Loucy (cell line): ENCODE data around the gene TBL1X.

Source experiments
- EZH2phosphoT487 ChIP-seq: fragments of 200-600 bp; IDR thresholded peaks from 2 replicates; pipeline ENCODE4 v1.6.1; 2018; ENCODE audit warnings: antibody characterized with exemption, mild to moderate bottlenecking, moderate library complexity, borderline replicate concordance
- TF ChIP-seq, protein P1 (sequence below): fragments of 200-600 bp; sonication (generic); conservative IDR thresholded peaks from 2 replicates; pipeline ENCODE4 v1.5.1; 2014; ENCODE audit warnings: mild to moderate bottlenecking, antibody characterized with exemption, low read length

DNA sequence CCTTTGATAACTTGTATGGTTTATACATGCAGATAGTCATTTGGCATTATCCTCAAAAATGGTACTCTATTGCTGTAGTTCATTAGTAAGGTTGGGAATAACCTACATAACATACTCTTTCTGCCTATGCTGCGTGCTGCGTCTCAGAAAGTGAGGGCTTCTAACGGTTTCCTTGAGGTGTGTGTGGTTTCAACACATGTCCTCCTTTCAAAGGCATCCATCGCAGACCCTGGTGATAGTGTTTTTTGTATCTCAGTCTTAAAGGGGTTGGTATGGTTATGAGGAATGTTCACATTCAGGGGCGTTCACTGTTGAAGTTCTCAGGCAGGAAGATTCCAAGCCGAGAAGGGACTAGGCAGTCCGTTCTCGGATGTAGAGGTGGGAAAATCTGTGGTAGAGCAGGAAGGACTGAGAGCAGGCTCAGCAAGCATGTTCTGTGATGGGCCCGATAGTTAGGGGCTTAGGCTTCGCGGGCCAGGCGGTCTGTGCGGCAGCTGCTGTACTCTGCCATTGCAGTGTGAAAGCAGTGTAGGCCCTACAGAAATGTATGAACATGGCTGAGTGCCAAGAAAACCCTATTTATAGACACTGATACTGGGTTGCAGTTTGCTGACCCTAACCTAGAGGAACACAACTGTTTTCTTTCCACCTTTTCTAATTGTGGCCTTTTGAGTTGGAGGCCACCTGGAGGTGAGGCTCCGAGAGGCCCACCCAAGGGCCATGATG lies 177.6 kb downstream of the TBL1X start:
- TF ChIP-seq, protein P1, sequence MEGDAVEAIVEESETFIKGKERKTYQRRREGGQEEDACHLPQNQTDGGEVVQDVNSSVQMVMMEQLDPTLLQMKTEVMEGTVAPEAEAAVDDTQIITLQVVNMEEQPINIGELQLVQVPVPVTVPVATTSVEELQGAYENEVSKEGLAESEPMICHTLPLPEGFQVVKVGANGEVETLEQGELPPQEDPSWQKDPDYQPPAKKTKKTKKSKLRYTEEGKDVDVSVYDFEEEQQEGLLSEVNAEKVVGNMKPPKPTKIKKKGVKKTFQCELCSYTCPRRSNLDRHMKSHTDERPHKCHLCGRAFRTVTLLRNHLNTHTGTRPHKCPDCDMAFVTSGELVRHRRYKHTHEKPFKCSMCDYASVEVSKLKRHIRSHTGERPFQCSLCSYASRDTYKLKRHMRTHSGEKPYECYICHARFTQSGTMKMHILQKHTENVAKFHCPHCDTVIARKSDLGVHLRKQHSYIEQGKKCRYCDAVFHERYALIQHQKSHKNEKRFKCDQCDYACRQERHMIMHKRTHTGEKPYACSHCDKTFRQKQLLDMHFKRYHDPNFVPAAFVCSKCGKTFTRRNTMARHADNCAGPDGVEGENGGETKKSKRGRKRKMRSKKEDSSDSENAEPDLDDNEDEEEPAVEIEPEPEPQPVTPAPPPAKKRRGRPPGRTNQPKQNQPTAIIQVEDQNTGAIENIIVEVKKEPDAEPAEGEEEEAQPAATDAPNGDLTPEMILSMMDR: no peak
- TF ChIP-seq EZH2phosphoT487: no peak
